Lung microvascular endothelial cell (primary cell): Measurements from ENCODE around the gene CHAF1B. TPM values are rescaled to one million over a fixed set of nuclear protein-coding genes. Genes with fewer than 3 reads are reported as not detected.
"Not testable (repeated sequence)": the region's sequence is repeated elsewhere in the genome, so short reads cannot be mapped to it uniquely, and the experiment has no call there.

Experiments used
- DNase-seq, 2 donors: peaks; one replicate each; pipeline versions ENCODE4 v3.0.0 to v3.0.0-alpha.2; 2010; ENCODE audit warnings: low read depth in 2 of 2
- total RNA-seq: library from RNA; depleted of rRNA; stranded (reverse); fragments of >200 nt; gene quantifications from 2 replicates; pipeline ENCODE4 v1.2.1, GENCODE V29; 2014

Gene CHAF1B
- total RNA-seq, 1 donor from 2014 or later: 0.60 TPM

- DNase-seq: no peak
Measured at GRCh38 chr21:36388096-36388495, 2.9 kb downstream of the CHAF1B start.

DNA sequence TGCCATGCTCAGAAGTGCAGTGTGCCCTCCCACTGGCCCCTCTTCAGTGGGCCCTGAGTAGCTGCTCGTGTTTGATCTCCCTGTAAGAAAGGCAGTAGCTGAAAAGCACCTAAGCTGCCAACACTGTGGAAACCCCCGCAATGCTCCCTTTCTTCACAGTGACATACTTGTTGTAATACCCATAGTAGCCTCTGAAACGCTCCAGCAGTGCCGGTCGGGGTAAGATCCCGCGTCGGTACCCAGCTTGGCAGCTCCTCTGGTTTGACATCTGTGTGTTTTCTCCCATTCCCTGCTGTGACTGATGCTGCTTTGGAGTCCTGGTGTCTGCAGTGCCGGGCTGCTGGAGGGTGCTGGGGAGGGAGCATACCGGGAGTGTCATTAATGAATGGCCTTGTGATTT is 3.6 kb downstream of the CHAF1B start:
- peak in 1 of 2 donors; percentile 5 for DNase-seq

GRCh38 chr21:36391649-36392048 is 6.5 kb downstream of the CHAF1B start:
- not testable (repeated sequence) for DNase-seq

- no peak for DNase-seq
Measured at GRCh38 chr21:36395353-36396111, 10.3 kb downstream of the CHAF1B start.

DNA sequence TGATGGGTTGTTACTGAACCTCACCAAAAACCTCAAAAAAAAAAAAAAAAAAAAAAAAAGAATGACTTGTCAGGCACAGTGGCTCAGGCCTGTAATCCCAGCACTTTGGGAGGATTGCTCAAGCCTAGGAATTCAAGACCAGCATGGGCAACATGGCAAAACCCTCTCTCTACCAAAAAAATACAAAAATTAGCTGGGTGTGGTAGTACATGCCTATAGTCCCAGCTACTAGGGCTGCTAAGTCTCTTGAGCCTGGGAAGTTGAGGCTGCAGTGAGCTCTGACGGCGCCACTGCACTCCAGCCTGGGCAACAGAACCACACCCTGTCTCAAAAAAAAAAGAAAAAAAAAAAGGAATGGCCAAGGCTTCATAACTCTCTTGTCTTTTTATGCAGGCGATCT is 11.1 kb downstream of the CHAF1B start:
- no peak for DNase-seq

- DNase-seq: no peak
Measured at GRCh38 chr21:36396971-36397370, 11.8 kb downstream of the CHAF1B start.

DNA sequence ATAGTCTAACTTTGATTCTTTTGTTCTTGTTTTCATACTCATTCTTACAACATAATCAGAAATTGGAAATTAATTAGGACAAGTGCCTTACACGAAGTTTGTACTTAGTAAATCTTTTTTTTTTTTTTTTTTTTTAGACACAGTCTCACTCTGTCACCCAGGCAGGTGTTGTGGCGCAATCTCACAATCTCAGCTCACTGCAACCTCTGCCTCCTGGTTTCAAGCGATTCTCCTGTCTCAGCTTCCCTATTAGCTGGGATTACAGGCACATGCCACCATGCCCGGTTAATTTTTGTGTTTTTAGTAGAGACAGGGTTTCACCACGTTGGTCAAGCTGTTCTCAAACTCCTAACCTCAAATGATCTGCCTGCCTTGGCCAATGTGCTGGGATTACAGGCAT is 12.4 kb downstream of the CHAF1B start:
- no peak for DNase-seq

DNA sequence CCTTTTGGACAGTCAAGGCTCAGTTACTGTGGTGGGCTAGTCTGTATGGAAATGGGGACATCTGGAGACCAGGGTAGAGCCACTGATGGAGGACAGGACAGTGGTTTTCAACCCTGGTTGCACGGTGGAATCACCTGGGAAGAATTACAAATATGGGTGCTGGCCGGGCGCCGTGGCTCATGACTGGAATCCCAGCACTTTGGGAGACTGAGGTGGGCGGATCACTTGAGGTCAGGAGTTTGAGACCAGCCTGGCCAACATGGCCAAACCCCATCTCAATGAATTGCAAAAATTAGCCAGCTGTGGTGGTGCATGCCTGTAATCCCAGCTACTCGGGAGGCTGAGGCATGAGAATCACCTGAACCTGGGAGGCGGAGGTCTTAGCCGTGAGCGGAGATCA is 14.5 kb downstream of the CHAF1B start:
- not testable (repeated sequence) for DNase-seq

DNA sequence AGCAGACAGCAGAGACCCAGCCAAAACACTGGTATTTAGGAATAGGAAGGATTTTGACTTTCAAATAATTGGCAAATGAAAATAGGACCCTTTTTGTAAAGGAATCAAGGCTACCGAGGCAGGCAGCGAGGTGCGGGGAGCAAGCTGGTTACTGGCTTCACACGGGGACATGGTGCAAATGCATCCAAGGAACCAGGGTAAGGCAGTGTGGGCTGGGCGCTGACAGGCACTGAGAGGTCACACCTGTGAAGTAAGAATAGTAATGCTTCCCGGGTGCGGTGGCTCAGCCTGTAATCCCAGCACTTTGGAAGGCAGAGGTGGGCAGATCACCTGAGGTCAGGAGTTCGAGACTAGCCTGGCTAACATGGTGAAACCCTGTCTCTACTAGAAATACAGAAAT is 15.5 kb downstream of the CHAF1B start:
- no peak for DNase-seq

DNA sequence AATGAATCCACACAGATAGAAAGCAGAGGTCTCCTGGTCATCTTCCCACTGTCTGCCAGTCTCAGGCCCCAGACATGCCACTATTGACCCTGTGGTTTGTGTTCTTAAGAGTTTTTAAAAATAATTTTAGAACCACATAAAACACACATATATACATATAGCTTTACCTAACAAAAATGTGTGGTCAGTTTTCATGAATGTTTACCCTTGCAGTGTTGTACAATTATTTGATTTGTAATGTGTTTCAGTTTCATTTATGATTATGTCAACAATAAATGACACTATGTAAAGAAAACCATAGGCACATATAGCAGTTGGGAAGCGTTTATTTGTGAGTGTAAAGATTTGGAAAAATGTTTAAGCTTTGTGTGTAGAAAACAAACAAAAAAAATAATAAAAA is 17.1 kb downstream of the CHAF1B start:
- DNase-seq: no peak

DNA sequence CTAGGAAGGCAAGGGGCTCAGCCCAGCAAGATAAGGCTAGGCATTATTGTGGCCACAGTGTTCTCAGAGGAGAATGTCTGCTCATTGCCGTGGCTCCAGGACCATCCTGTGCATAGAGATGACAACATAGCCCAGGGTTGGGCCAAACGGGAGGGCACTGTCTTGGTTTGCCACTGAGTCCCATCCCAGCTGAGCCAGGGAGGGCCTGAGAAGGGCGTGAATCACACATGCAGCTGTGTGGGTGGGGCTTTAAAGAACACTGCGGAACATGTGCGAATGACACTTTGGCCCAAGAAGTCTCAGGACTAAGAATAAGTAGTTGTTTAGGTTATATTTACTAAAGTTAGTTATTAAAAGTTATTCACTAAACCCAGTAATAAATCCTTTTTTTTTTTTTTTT is 18.5 kb downstream of the CHAF1B start:
- DNase-seq: no peak

- DNase-seq: no peak
Measured at GRCh38 chr21:36408568-36408967, 23.4 kb downstream of the CHAF1B start.

DNA sequence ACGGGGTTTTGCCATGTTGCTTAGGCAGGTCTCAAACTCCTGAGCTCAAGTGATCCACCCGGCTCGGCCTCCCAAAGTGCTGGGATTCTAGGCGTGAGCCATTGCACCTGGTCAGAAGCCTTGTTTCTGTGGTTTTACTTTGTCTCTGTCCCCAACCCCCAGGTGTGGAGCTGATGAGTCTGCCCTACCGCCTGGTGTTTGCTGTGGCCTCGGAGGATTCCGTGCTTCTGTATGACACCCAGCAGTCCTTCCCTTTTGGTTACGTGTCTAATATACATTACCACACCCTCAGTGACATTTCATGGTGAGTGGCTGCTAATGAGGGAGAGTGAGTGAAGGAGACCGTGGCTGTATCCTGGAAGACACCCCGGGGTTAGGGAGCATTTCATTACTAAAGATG is 26.1 kb downstream of the CHAF1B start:
- no peak for DNase-seq

- DNase-seq: no peak
Measured at GRCh38 chr21:36412916-36413315, 27.7 kb downstream of the CHAF1B start.

- DNase-seq: no peak
Measured at GRCh38 chr21:36415375-36415774, 30.2 kb downstream of the CHAF1B start.

DNA sequence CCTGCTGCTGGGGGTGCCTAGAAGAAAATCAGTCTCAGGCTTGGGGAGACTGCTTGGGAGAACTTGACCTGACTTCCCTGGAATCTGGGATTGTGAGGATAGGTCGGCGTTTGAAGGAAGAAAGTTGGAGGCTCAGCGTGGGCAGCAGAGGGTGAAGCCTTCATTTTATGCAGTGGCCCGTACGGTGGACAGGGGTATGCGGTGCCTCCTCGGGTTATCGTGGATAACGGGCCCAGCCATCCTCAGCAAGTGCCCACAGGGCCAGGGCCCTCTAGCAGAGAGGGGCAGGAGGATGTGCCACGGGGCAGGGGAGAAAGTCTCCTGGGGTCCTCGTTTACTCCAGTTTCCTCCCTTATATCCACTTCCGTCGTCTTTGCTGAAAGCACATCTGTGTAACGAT is 34.0 kb downstream of the CHAF1B start:
- DNase-seq: no peak

DNA sequence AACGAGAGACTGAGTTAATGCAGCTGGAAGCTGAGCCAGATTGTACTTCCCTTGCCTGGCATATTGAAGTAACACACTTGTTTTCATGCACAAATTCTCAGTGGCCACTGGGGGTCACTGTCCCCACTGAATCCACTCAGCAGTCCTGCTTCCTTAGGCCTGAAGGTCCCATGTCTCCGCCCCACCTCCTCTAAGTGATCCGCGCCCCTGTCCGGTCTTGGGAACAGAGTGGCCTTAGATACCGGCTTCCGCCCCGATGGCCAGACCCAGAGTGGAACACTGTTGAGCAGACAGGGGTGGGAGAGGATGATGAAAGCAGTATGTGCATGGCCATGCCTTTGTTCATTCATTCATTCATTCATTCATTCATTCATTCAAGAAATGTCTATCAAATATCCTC is 34.8 kb downstream of the CHAF1B start:
- peak; percentile 89 to 96 for DNase-seq

- DNase-seq: no peak
Measured at GRCh38 chr21:36420571-36421339, 35.6 kb downstream of the CHAF1B start.

GRCh38 chr21:36422279-36423098 is 37.3 kb downstream of the CHAF1B start:
- DNase-seq: peak; percentile 78 to 90

DNA sequence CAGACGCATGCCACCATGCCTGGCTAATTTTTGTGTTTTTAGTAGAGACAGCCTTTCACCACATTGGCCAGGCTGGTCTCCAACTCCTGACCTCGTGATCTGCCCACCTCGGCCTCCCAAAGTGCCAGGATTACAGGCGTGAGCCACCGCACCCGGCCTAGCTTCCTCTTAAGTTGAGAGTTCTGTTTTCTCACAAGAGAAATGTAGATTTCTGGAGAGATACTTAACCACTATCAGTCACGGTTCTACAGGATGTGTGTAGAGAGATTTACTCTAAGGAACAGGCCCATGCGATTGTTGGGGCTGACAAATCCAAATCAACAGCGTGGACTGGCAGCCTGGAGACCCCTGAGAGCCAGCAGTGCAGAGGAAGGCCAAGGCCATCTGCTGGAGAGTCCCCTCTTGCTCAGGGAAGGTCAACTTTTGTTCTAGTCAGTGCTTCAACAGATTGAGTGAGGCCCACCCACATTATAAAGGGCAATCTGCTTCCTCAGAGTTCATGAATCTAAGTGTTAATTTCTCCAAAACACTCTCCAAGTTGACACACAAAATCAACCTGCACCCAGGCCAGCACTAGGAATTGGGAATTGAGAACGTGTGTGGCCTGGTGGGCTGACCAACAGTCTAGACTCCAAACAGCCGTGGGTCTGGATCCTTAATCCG is 38.7 kb downstream of the CHAF1B start:
- DNase-seq: no peak

GRCh38 chr21:36424592-36424991 is 39.4 kb downstream of the CHAF1B start:
- no peak for DNase-seq

GRCh38 chr21:36425286-36425685 is 40.1 kb downstream of the CHAF1B start:
- DNase-seq: no peak
